Eye (tissue), 1 donor: ENCODE results near the gene MSLN.

Experiments
- DNase-seq: peaks from one replicate; pipeline ENCODE4 v3.0.0-alpha.2; 2015

MSLN gene

GRCh38 chr16:760545-761343 lies at the start of gene MSLN:
Gene MSLN, plus strand, starts transcription at chr16:760734. Its CDS starts 1,947 bp downstream, at chr16:762681.
- DNase-seq, result no peak

DNA sequence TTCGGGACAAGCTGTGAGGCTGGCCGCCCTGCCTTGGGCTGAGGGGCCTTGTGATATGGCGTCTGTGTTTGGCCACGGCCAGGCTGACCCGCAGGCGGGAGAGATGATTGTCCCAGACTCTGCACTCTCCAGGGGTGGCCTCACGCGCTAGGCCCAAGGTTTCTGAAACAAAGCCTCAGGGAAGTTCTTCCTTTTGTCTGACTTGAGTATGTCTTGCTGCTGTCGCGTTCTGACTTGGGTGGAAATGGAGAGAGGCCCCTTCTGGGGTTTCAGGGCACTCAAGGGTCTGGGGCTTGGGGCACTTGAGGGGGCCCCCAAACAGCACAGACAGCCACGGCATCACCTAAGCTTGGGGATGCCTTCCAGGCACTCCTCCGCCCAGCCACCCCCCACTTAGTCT lies 49.5 kb upstream of the MSLN start:
- DNase-seq, result no peak

GRCh38 chr16:711548-712320 lies 48.8 kb upstream of the MSLN start:
- DNase-seq, result peak; percentile 84

- DNase-seq, result peak; percentile 63
Observed at GRCh38 chr16:712740-713250, 47.7 kb upstream of the MSLN start.

DNA sequence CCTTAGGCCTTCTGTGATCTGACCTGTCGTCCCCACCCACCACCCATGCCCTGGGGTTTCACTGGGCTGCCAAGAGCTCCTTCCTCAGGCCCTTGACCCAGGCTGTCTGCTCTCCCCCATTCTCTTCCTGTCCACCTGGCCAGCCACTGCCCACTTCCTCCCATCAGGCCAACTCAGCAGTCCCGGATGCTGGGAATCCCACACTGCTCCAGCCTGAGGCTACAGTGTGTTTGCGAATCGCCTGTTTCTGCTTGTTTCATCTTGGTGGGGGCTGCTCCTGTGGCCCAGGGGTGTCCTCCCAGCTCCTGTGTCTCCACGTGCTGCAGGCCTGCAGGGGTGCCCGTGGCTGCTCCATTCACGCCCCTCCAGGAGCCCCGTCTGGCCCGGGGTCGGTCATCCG lies 46.5 kb upstream of the MSLN start:
- no peak for DNase-seq

GRCh38 chr16:714558-715476 lies 45.7 kb upstream of the MSLN start, which contains the start of gene METRN:
Gene METRN, plus strand, starts transcription at chr16:715118. Its CDS starts 172 bp downstream, at chr16:715290.
- peak; percentile 95 for DNase-seq

- DNase-seq, result no peak
Observed at GRCh38 chr16:715477-716199, 44.9 kb upstream of the MSLN start.

GRCh38 chr16:716200-716568 lies 44.4 kb upstream of the MSLN start:
- DNase-seq, result peak; percentile 92

DNA sequence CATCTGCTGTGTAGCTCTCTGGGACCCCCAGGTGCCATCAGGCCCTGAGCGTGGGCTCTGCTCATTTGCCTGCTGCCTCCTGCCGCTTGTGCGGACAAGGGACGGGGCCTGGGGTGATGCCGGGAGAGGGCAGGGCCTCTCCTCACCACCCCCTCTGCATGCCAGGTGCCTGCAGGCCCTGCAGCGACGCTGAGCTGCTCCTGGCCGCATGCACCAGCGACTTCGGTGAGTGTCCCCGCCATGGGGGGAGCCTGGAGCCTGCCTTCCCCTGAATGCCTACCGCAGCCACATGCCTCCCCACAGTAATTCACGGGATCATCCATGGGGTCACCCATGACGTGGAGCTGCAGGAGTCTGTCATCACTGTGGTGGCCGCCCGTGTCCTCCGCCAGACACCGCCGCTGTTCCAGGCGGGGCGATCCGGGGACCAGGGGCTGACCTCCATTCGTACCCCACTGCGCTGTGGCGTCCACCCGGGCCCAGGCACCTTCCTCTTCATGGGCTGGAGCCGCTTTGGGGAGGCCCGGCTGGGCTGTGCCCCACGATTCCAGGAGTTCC lies 43.7 kb upstream of the MSLN start:
- DNase-seq, result no peak

- DNase-seq, result peak; percentile 25
Observed at GRCh38 chr16:717450-718245, 42.9 kb upstream of the MSLN start.

DNA sequence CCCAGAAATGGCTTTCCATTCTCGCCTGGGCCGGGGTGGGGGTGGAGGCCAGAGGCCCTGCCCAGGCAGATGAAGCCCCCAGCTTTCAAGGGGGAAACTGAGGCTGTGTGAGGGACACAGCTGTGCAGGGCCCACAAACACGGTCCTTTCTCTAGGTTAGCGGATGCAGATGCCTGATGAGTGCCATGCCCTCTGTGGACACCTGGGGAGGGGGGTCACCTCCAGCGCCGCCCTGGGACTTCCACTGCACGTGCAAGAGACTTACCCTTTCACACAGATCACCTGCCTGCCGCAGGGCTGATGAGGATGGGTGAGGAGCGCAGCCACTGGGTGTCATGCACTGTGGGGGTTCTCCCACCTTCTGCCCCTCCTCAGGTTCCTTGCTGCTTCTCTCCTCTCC lies 42.1 kb upstream of the MSLN start:
- no peak for DNase-seq

DNA sequence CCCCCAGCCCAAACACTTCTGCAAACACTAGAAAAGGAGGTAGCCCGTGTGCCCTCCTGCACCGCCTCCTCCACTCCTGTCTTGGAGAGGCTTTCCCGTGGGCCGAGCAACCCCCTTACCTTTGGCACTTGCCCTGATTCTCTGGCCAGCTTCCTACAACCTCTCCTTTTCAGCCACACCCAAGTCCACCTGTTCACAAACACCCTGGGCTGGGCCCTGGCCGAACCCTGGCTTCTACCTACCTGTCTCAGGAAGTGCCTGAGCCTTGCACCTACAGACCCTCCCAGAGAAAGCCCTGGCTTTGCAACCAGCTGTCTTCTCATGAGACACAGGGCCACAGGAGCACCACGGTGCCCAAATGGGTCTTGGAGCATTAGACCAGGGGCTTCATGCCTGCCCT lies 41.6 kb upstream of the MSLN start:
- DNase-seq, result no peak

- DNase-seq, result no peak
Observed at GRCh38 chr16:719815-720446, 40.6 kb upstream of the MSLN start.

DNA sequence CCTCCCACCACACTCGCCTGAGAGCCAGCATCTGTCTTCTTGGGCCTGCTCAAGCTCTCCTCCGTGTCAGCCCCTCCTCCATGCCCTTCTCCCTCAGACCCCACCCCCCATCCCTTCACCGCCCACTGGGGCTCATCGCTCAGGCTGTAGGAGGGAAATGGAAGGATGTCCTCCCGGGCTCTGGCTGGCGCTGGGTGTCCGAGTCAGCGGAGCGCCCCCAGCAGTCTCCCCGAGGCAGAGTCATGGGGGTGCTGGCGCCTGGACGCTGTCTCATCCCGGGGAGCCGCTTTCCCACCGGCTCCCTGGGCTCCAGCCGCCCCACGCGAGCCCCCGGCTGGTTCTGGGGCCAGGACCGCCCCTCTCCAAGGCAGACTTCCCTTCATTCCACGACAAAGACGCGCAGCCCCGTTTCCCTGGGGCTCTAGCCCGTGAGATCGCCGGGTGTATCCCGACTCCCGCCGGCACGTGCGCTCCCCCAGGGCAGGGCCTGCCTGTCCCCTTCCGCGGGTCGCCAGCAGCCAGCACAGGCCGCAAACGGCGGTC lies 40.0 kb upstream of the MSLN start:
- DNase-seq, result peak; percentile 94

DNA sequence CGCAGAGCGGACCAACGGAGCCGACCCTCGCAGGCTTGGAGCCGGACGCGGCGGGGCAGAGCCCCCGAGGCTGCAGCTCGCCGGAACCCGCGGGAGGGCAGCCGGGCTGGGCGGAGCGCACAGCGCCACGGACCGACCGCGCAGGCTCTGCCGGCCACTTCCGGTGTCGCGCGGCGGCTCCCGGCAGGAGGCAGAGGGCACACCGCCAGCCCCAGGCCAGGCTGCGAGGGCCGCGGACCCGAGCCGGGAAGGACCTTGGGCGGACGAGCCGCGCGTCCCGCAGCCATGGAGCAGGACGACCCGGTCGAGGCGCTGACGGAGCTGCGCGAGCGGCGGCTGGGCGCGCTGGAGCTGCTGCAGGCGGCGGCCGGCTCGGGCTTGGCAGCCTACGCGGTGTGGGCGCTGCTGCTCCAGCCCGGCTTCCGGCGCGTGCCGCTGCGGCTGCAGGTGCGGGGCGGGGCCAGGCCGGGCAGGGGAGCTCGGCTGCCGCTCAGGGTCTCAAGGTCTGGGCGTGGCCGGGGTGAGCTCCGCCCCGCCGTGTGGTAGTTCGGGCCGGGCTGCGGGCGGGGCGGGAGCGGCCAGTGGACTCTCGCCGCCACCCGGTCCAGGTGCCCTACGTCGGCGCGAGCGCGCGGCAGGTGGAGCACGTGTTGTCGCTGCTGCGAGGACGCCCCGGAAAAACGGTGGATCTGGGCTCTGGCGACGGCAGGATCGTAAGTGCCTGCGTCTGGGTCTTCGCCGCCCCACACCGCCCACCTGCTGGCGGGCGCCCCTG lies 39.4 kb upstream of the MSLN start, which contains the start of gene ANTKMT:
Gene ANTKMT, plus strand, starts transcription at position 157 of the 775 bp plus-strand sequence. Its CDS starts 129 bp downstream, at position 286.
- DNase-seq, result peak; percentile 90

GRCh38 chr16:721765-722540 lies 38.6 kb upstream of the MSLN start:
- peak; percentile 4 for DNase-seq

- DNase-seq, result peak; percentile 1
Observed at GRCh38 chr16:722835-723633, 37.5 kb upstream of the MSLN start.
